Osteoblast (primary cell): Measurements from ENCODE around the gene LZTR1. TPM values are rescaled to one million over a fixed set of nuclear protein-coding genes. Genes with fewer than 3 reads are reported as not detected.
A peak's percentile ranks its signal among the peaks of the same experiment; 100 is the strongest.

Source experiments
- DNase-seq: peaks from one replicate; pipeline ENCODE4 v3.0.0; 2011; ENCODE audit warnings: low spot score, mixed read lengths; ENCODE audit not compliant: insufficient read length; ENCODE audit errors: missing footprints
- H2AFZ ChIP-seq: 2 replicates; pipeline ENCODE4 v1.6.0; 2011; ENCODE audit warnings: mild to moderate bottlenecking, low read length
- H3K27ac ChIP-seq: 2 replicates; pipeline ENCODE4 v1.5.1; 2011; ENCODE audit warnings: mild to moderate bottlenecking, low read depth, low read length, moderate library complexity
- H3K27me3 ChIP-seq: 2 replicates; pipeline ENCODE4 v1.6.0; 2012; ENCODE audit warnings: mild to moderate bottlenecking, control low read depth, inconsistent platforms, low read length, moderate library complexity; ENCODE audit not compliant: insufficient read depth
- H3K36me3 ChIP-seq: 2 replicates; pipeline ENCODE4 v1.5.1; 2011; ENCODE audit warnings: mild to moderate bottlenecking, low read length, control low read depth, moderate library complexity; ENCODE audit not compliant: insufficient read depth
- H3K4me1 ChIP-seq: 2 replicates; pipeline ENCODE4 v1.5.1; 2011; ENCODE audit warnings: mild to moderate bottlenecking, low read length, control low read depth, moderate library complexity; ENCODE audit not compliant: insufficient read depth
- H3K4me2 ChIP-seq: 2 replicates; pipeline ENCODE4 v1.6.0; 2011; ENCODE audit warnings: mild to moderate bottlenecking, low read length; ENCODE audit not compliant: insufficient read depth
- H3K4me3 ChIP-seq: fragments of 200-600 bp; sonication (generic); 3 replicates; pipeline ENCODE4 v1.5.1; 2012; ENCODE audit warnings: mild to moderate bottlenecking, low read length, inconsistent platforms; ENCODE audit not compliant: insufficient read depth
- H3K79me2 ChIP-seq: 2 replicates; pipeline ENCODE4 v1.6.0; 2012; ENCODE audit warnings: mild to moderate bottlenecking, low read length, control low read depth, inconsistent platforms; ENCODE audit not compliant: insufficient read depth
- H3K9me3 ChIP-seq: 2 replicates; pipeline ENCODE4 v1.5.1; 2011; ENCODE audit warnings: low read depth, low read length, control low read depth
- H4K20me1 ChIP-seq: 2 replicates; pipeline ENCODE4 v1.6.0; 2012; ENCODE audit warnings: mild to moderate bottlenecking, low read length, control low read depth; ENCODE audit not compliant: insufficient read depth
- total RNA-seq: library from RNA; depleted of rRNA; stranded (reverse); fragments of >200 nt; gene quantifications from 2 replicates; pipeline ENCODE4 v1.2.3, GENCODE V29; 2012
- TF ChIP-seq, protein P1 (sequence below): IDR thresholded peaks from 2 replicates; pipeline ENCODE4 v1.5.1; 2011; ENCODE audit warnings: mild to moderate bottlenecking, low read depth, low read length, moderate library complexity; ENCODE audit errors: extremely low read depth

The LZTR1 gene
- total RNA-seq, 1 donor, result 56.8 TPM

DNA sequence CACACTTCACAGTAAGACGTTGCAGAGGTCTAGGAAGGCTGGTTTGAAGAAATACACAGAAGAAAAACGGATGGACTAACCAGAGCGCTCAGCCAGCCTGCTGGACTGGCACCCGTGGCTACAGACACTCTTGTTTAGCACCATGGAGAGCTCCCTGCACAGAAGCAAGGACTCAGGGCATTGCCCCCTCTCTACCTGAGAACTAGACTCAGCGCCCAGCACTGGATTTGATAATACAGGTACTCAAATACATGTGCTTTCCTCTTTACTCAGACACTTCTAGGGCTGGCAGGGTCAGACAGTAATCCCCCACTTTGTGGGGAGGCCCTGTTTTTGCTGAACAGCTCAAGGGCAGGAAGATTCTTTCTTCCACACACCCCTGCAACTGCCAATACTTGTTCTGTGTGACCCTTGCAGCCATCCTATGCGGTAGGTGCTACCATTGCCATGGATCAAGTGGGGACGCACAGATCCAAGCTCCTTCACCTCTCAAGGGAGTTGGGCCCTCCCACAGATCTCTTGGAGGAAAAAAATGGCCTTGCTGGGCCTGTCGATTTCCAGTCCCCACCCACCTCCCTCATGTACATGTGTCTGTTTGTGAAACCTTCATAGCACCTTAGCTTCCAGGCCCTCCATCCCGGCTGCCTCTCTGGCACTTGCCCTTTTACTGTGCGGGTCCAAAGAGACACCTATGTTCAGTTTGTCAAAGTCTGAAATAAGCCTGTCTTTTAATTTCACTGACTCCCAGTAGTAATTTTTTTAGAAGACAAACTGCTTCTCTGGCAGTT is 27.7 kb downstream of the LZTR1 start:
- Histone ChIP-seq H3K79me2 (no peaks in the 10 kb centered on the region), H3K4me3 (no peak overlapping the region), H3K27me3 (no peaks in the 10 kb centered on the region), H4K20me1 (peaks cover 8% of the 10 kb centered on the region), H3K4me1 (peaks cover 16% of the 10 kb centered on the region), H3K4me2 (no peak overlapping the region), H3K9me3 (no peaks in the 10 kb centered on the region), H3K36me3 (no peaks in the 10 kb centered on the region), H2AFZ (no peak overlapping the region), H3K27ac (no peak overlapping the region)
- TF ChIP-seq, protein P1, sequence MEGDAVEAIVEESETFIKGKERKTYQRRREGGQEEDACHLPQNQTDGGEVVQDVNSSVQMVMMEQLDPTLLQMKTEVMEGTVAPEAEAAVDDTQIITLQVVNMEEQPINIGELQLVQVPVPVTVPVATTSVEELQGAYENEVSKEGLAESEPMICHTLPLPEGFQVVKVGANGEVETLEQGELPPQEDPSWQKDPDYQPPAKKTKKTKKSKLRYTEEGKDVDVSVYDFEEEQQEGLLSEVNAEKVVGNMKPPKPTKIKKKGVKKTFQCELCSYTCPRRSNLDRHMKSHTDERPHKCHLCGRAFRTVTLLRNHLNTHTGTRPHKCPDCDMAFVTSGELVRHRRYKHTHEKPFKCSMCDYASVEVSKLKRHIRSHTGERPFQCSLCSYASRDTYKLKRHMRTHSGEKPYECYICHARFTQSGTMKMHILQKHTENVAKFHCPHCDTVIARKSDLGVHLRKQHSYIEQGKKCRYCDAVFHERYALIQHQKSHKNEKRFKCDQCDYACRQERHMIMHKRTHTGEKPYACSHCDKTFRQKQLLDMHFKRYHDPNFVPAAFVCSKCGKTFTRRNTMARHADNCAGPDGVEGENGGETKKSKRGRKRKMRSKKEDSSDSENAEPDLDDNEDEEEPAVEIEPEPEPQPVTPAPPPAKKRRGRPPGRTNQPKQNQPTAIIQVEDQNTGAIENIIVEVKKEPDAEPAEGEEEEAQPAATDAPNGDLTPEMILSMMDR, result no peak
- no peak for DNase-seq

DNA sequence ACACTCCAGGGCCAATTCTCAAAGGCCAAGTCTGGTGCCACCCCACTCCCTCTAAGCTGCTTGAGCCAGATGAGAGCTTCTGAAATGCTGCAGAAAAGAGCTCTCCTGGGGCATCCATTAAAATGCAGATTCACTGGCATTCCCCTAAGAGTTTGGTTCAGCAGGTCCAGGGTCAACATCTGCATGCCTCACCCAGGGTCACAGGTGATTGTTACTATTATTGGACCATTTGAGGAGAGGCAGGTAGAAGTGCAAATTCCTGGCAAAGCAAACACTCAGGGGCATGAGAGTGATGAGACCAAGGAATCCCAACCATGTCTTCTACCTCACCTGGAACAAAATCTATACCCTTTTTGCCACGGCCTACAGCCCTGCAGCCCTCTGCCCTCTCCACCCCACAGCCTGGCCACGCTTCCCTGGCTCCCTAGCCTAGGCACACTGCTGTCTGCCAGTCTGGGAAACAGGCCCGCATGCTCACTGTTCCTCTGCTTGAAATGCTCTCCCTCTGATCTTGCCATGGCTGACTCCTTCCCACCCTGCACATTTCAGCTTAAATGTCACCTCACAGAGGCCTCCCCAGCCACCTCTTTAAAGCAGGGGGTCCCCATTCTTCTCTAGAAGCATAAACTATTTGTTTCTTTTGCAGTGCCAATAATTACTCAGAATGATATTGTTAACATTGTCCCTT is 28.5 kb downstream of the LZTR1 start:
- Histone ChIP-seq H3K27ac (no peak overlapping the region), H3K9me3 (no peaks in the 10 kb centered on the region), H3K4me3 (no peak overlapping the region), H3K36me3 (no peaks in the 10 kb centered on the region), H3K79me2 (no peaks in the 10 kb centered on the region), H3K4me1 (peaks cover 24% of the 10 kb centered on the region), H3K27me3 (no peaks in the 10 kb centered on the region), H2AFZ (no peak overlapping the region), H3K4me2 (no peak overlapping the region), H4K20me1 (peaks cover 8% of the 10 kb centered on the region)
- DNase-seq, result no peak
- TF ChIP-seq, protein P1, result no peak

DNA sequence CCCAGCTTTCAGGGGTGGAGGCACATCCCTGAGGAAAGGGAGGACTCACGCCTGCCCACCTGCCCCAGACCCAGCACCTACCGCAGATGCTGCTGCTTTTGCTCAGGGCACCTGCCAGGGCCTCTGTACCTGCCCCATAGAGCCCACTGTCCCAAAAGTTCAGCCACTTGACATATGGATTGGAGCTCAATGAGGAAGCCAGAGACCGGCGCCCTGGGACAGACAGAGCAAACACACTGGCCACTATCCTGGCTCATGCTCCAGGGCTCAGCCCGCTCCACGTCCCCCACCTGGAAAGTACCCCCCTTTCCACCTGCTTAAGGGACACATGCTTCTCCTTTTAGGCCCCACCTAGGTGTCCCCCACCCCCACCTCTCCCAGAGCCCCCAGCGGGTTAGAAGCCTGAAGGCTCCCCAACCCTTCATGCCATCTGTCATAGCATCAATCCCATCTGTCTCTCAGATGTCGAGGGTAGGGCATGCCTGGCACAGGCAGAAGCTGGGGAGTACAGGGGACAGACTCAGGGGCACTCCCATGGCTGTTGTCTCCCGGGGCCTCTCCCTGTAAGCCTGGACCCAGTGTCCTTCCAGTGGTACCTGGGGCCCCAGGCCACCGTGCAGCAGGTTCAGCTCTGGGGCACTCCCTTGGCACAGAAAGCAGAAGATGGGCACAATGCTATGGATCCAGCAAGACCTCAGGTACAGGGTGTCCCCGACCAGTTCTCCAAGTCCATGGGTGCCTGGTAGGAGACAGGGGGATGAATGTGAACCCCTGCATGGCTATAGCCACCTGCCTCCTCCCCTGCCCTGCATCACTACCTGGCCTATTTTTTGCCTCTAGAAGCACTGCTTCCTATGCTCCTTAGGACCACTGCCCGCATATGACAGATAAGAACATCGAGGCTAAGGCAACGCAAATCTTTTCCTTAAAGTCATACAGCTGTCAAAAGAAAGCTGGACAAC is 30.6 kb downstream of the LZTR1 start:
- TF ChIP-seq, protein P1, result no peak
- DNase-seq, result peak; percentile 30
- Histone ChIP-seq H3K36me3 (no peaks in the 10 kb centered on the region), H3K27ac (no peak overlapping the region), H3K27me3 (no peaks in the 10 kb centered on the region), H3K79me2 (no peaks in the 10 kb centered on the region), H4K20me1 (peaks cover 8% of the 10 kb centered on the region), H3K9me3 (no peaks in the 10 kb centered on the region), H3K4me1 (peaks cover 27% of the 10 kb centered on the region), H2AFZ (no peak overlapping the region), H3K4me2 (peak overlapping the region; percentile 92), H3K4me3 (no peak overlapping the region)
